GM21515 (cell line): ENCODE results near the gene SESN2.

Experiments
- ATAC-seq: cut with Tn5 transposase; IDR thresholded peaks from one replicate; pipeline ENCODE4 v1.9.1; 2021; ENCODE audit not compliant: unreplicated experiment

SESN2 gene

GRCh38 chr1:28282426-28283407 is 23.4 kb downstream of the SESN2 start:
- ATAC-seq = no peak

GRCh38 chr1:28286111-28286510 is 26.8 kb downstream of the SESN2 start:
- no peak for ATAC-seq

- no peak for ATAC-seq
Measured at GRCh38 chr1:28288487-28288886, 29.2 kb downstream of the SESN2 start.

GRCh38 chr1:28290851-28291250 is 31.5 kb downstream of the SESN2 start:
- ATAC-seq = no peak

- ATAC-seq = no peak
Measured at GRCh38 chr1:28291711-28292110, 32.4 kb downstream of the SESN2 start.

GRCh38 chr1:28295936-28296335 is 36.6 kb downstream of the SESN2 start:
- ATAC-seq = no peak

- no peak for ATAC-seq
Measured at GRCh38 chr1:28296401-28297261, 37.3 kb downstream of the SESN2 start.

- no peak for ATAC-seq
Measured at GRCh38 chr1:28297826-28298225, 38.5 kb downstream of the SESN2 start.

- no peak for ATAC-seq
Measured at GRCh38 chr1:28298438-28298837, 39.1 kb downstream of the SESN2 start.

- no peak for ATAC-seq
Measured at GRCh38 chr1:28301368-28302174, 42.3 kb downstream of the SESN2 start.

GRCh38 chr1:28302247-28302646 is 42.9 kb downstream of the SESN2 start:
- ATAC-seq = no peak

GRCh38 chr1:28306301-28306949 is 47.1 kb downstream of the SESN2 start:
- ATAC-seq = no peak

- no peak for ATAC-seq
Measured at GRCh38 chr1:28308750-28309149, 49.4 kb downstream of the SESN2 start.

- ATAC-seq = no peak
Measured at GRCh38 chr1:28309702-28310101, 50.4 kb downstream of the SESN2 start.

GRCh38 chr1:28313702-28314546 is 54.6 kb downstream of the SESN2 start:
- no peak for ATAC-seq

- no peak for ATAC-seq
Measured at GRCh38 chr1:28314547-28314941, 55.2 kb downstream of the SESN2 start.

- ATAC-seq = no peak
Measured at GRCh38 chr1:28317014-28317413, 57.7 kb downstream of the SESN2 start.

- no peak for ATAC-seq
Measured at GRCh38 chr1:28322194-28322593, 62.9 kb downstream of the SESN2 start.

GRCh38 chr1:28323720-28324119 is 64.4 kb downstream of the SESN2 start:
- no peak for ATAC-seq

GRCh38 chr1:28326515-28326914 is 67.2 kb downstream of the SESN2 start:
- no peak for ATAC-seq
